Transverse colon (tissue), 3 donors: Measurements from ENCODE around the gene CCDC88B.

ENCODE experiments used
- CTCF ChIP-seq, 5 experiments: fragments of 200-600 bp in 3 of 5; fragments of 450-650 bp in 2 of 5; sonication (generic) in 3 of 5; IDR thresholded peaks; 1 replicate in 2 of 5; 2 replicates in 3 of 5; pipeline ENCODE4 v1.5.1; 2016 to 2017; ENCODE audit warnings: antibody characterized with exemption in 5 of 5, inconsistent platforms in 3 of 5, mild to moderate bottlenecking in 2 of 5, moderate library complexity in 1 of 5
- EP300 ChIP-seq: sonication (generic); formaldehyde crosslinking; IDR thresholded peaks from one replicate; pipeline ENCODE4 v1.6.1; 2017; ENCODE audit warnings: antibody characterized with exemption, low read depth

- TF ChIP-seq CTCF (IDR thresholded peaks at IDR 0.05) (no peak), EP300 (no peak)
Observed at GRCh38 chr11:64372802-64373597, 33.0 kb downstream of the CCDC88B start.
